TTC549 (cell line): Measurements from ENCODE around the gene POLDIP3.

Source experiments
- FAIRE-seq: peaks from 2 replicates; lab custom pipeline; 2012; peaks lifted over from hg19 to GRCh38; lab: Jason Lieb, UNC

Gene POLDIP3

GRCh38 chr22:42642806-42643633 is 28.3 kb upstream of the POLDIP3 start:
- no peak for FAIRE-seq

GRCh38 chr22:42641801-42642413 is 27.2 kb upstream of the POLDIP3 start:
- no peak for FAIRE-seq

- no peak for FAIRE-seq
Observed at GRCh38 chr22:42639541-42640241, 25.0 kb upstream of the POLDIP3 start.

- no peak for FAIRE-seq
Observed at GRCh38 chr22:42637555-42637954, 22.9 kb upstream of the POLDIP3 start.

- FAIRE-seq = no peak
Observed at GRCh38 chr22:42636506-42636905, 21.8 kb upstream of the POLDIP3 start.

- FAIRE-seq = no peak
Observed at GRCh38 chr22:42635531-42635930, 20.8 kb upstream of the POLDIP3 start.

GRCh38 chr22:42633013-42633412 is 18.3 kb upstream of the POLDIP3 start:
- no peak for FAIRE-seq

GRCh38 chr22:42632096-42632495 is 17.4 kb upstream of the POLDIP3 start:
- FAIRE-seq = no peak

GRCh38 chr22:42630901-42631602 is 16.4 kb upstream of the POLDIP3 start:
- no peak for FAIRE-seq

- FAIRE-seq = no peak
Observed at GRCh38 chr22:42630211-42630610, 15.5 kb upstream of the POLDIP3 start.

GRCh38 chr22:42627981-42628380 is 13.3 kb upstream of the POLDIP3 start:
- no peak for FAIRE-seq

- no peak for FAIRE-seq
Observed at GRCh38 chr22:42626951-42627625, 12.4 kb upstream of the POLDIP3 start.

GRCh38 chr22:42626431-42626830 is 11.7 kb upstream of the POLDIP3 start:
- no peak for FAIRE-seq

- no peak for FAIRE-seq
Observed at GRCh38 chr22:42625416-42625815, 10.7 kb upstream of the POLDIP3 start.

GRCh38 chr22:42624551-42625106 is 9.9 kb upstream of the POLDIP3 start:
- no peak for FAIRE-seq

- no peak for FAIRE-seq
Observed at GRCh38 chr22:42623756-42624441, 9.2 kb upstream of the POLDIP3 start.

- FAIRE-seq = no peak
Observed at GRCh38 chr22:42623301-42623751, 8.6 kb upstream of the POLDIP3 start.

- no peak for FAIRE-seq
Observed at GRCh38 chr22:42622061-42622710, 7.5 kb upstream of the POLDIP3 start.

GRCh38 chr22:42621505-42622002 is 6.9 kb upstream of the POLDIP3 start:
- no peak for FAIRE-seq

- no peak for FAIRE-seq
Observed at GRCh38 chr22:42620084-42620483, 5.4 kb upstream of the POLDIP3 start.
